Kidney glomerular epithelial cell (primary cell): ENCODE results near the gene CBR3.
"Not testable (repeated sequence)": the region's sequence is repeated elsewhere in the genome, so short reads cannot be mapped to it uniquely, and the experiment has no call there.

Experiments used
- DNase-seq: peaks from one replicate; lab custom pipeline; 2025; lab: John Stamatoyannopoulos, UW

The CBR3 gene

DNA sequence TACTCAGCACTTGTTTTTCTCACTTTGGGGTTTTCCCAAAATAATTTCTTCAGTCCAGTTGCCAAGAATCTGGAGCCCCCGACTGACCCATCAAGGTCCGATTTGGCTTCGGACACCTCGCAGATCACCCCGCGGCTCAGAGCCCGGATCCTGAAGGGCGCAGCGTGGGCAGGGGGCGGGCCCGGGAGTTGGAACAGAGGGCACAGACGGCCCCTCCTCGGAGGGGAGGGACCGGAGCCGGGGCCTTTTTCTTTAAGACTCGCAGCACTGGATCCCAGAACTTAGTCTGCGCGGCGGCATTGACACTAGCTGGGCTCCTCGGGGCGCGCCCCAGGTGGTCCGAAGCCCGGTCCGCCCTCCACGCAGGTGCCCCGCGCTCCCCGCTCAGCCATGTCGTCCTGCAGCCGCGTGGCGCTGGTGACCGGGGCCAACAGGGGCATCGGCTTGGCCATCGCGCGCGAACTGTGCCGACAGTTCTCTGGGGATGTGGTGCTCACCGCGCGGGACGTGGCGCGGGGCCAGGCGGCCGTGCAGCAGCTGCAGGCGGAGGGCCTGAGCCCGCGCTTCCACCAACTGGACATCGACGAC, at the start of gene CBR3:
Gene CBR3 (plus strand): TSS at position 277 of the 588 bp plus-strand sequence. CDS start 114 bp downstream, at position 391.
- no peak for DNase-seq

DNA sequence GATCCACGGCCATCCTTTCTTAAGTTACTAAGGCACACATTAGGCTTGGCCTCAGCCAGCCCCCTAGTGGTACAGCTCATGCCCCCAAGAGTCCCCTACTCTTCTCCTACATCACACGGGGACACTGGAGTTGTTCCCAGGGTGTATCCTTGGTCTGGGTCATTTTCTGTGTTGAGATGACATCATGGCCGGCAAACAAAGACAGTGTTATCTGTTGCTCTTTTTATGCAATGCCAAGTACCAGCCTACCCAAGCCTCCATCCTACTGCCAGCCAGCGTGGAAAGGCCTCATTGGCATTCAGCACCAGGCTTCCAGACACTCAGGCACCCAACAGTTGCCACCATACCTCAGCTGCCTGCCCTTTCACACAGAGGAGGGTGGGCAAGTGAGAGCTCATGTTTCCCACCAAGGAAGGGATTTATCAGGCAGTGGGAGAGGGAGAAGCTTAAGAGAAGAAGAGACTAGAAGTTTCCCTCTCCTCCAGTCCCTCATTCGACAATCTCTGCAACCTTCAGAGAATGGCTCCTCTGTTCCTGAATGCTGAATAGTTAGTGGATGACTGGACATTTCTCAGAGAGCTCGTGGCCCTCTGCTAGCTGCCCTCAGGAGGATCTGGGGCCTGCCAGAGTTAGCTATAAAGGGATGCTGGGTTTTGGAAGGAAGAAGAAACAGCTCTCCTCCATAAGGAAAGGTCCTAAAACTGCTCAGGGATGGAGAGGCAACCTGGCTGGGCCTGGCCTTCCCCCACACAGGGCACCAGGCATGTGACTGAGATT, 47.3 kb upstream of the CBR3 start:
- no peak for DNase-seq

DNA sequence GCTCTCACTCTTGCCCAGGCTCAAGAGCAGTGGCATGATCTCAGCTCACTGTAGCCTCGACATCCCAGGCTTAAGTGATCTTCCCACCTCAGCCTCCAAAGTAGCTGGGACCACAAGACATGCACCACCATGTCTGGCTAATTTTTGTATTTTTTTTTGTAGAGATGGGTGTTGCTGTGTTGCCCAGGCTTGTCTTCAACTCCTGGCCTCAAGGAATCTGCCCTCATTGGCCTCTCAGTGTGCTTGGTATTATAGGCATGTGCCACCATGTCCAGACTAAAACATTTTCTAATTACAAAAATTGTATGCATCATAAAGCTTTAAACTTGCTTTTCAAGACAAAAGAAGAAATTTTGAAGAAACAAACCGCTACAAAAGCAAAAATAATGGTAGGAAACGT, 44.9 kb upstream of the CBR3 start:
- DNase-seq, result no peak

DNA sequence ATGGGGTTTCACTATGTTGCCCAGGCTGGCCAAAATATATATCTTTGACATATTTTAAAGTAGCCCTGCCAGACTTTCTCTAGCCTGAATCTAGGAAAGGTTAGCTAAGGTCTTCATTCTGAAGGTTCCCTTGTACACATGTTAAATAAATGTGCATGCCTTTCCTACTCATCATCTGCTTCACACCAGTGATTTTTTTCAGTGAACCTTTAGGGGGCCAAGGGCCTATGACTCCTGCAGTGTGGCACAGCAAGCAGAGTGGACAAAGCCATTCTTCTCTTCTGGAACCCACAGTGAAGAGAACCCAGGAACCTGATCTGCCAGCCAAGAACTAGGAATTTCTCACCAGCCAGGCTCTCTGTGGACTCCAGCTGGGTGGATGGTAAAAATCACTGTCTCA, 42.2 kb upstream of the CBR3 start:
- peak; percentile 1 for DNase-seq

- no peak for DNase-seq
Measured at GRCh38 chr21:36093512-36093911, 41.4 kb upstream of the CBR3 start.

- DNase-seq, result no peak
Measured at GRCh38 chr21:36096398-36097290, 38.2 kb upstream of the CBR3 start.

DNA sequence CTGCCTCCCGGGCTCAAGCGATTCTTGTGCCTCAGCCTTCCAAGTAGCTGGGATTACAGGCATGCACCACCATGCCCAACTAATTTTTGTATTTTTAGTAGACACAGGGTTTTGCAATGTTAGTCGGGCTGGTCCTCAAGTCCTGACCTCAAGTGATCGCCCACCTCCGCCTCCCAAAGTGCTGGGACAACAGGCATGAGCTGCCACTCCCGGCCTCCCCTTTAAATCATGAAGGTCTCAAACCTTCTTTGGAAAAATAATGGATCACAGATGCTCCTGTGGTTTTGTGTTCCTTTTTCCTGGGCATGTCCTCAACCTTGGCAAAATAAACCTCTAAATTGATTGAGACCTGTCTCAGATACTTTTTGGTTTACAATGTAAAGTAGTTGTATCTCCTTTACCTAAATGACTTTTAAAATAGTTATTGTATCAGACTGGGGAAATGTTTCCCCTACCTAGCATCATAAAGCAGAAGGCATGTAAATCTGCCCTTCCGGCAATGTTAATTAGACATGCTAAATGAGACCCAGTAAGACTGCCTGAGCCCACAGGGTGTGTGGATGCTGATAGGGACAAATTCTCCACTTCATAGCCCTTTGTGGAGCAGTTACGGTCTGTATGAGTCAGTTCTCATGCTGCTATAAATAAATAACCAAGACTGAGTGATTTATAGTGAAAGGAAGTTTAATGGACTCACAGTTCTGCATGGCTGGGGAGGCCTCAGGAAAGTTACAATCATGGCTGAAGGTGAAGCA, 37.3 kb upstream of the CBR3 start:
- DNase-seq, result peak; percentile 80

DNA sequence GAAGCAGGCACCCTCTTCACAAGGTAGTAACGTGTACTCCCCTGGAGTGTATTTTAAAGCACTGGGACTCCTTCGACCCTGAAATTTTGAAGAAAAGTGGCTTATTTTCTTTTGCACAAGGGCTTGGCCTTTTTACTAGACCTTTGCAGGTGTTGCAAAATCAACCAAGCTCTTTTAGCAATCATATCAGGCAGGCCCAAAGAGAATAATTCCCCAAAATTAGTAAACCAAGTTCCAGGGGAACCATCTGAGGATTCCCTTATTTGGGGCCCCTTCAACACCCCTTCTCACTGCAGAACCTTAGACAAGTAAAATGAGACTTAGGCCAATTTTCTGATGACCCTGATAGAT, 36.7 kb upstream of the CBR3 start:
- no peak for DNase-seq

DNA sequence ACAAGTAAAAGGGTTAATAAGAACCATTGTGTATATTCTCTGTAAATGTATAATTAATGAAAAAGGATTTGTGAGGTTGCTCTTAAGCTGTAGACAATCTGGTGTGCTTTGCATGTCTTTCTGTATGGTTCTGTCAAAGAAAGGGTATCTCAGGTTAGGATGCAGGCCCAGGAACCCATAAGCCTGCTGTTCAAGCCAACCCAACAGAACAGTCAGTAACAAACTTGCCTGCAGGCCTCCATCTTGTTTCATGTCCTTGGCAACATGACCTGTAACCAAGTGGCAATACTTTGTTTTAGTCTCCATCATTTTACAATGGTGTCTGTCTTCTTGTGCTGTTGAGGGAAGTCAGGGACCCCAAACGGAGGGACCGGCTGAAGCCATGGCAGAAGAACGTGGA, 35.9 kb upstream of the CBR3 start:
- no peak for DNase-seq

GRCh38 chr21:36099695-36100211, 35.1 kb upstream of the CBR3 start:
- DNase-seq, result not testable (repeated sequence)

GRCh38 chr21:36100971-36101641, 33.8 kb upstream of the CBR3 start:
- DNase-seq, result no peak

DNA sequence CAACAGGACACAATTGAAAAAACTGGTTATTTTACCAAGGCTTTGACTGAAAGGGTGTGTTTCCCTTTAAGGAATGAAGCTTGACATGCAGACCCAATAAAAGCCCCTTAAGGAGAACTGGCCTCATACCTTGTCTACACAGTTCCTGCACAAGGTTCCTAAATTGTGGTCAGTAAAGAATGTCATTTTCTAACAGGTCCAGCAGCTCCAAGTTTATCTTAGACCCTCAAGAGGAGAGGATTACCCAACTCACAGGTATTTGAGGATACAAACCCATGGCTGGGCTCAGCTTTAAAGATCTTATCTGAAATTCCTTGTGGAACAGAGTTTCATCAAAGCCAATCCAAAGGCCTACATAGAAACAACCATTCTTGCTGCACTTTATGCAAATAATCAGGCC, 31.4 kb upstream of the CBR3 start:
- no peak for DNase-seq

GRCh38 chr21:36104317-36105300, 30.3 kb upstream of the CBR3 start:
- DNase-seq, result peak; percentile 83

GRCh38 chr21:36105327-36105842, 29.5 kb upstream of the CBR3 start:
- DNase-seq, result no peak

- DNase-seq, result no peak
Measured at GRCh38 chr21:36109868-36110267, 25.0 kb upstream of the CBR3 start.

- no peak for DNase-seq
Measured at GRCh38 chr21:36111238-36111637, 23.6 kb upstream of the CBR3 start.

DNA sequence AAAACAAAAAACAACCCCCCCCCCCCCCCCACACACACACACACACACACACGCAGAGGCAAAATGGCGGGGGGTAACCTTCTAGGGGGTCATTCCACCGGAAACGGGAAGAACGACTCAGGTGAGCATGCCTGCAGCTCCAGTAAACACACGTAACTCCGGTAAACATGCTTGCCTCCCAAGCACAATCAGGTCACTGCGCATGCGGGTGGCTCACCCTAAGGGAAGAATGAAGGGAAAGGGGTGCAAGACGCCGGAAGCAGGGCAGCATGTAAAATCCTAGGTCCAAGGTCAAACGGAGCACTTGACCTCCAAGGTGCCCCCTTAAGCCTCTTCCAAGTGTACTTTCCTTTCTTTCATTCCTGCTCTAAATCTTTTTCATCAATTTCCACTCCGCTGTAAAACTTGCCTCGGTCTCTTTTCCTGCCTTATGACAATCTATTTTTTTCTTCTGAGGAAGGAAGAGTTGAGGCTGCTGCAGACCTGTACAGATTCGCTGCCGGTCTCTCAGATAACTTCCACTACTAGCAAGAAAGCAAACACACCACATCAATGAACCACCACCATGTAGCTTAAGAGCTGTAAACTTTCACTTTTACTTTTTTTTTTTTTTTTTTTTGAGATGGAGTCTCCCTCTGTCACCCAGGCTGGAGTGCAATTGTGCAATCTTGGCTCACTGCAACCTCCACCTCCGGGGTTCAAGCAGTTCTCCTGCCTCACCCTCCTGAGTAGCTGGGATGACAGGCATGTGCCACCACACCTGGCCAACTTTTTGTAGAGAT, 21.0 kb upstream of the CBR3 start:
- no peak for DNase-seq

DNA sequence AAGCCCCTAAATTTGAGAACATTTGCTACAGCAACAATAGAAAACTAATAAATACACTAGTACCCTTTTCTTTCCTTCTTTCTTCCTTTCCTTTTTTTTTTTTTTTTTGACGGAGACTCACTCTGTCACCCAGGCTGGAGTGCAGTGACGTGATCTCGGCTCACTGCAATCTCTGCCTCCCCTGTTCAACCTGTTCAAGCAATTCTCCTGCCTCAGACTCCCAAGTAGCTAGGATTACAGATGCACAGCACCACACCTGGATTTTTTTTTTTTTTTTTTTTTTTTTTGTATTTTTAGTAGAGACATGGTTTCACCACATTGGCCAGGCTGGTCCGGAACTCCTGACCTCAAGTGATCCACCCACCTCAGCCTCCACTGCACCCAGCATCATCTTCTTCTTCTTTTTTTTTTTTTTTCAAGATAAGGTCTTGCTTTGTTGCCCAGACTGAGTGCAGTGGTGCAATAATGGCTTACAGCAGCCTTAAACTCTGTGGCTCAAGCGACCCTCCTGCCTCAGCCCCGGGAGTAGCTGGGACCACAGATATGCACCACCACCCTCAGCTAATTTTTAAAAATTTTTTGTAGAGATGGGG, 19.6 kb upstream of the CBR3 start:
- DNase-seq, result no peak

- no peak for DNase-seq
Measured at GRCh38 chr21:36117286-36117741, 17.6 kb upstream of the CBR3 start.
